GM19099 (cell line): Measurements from ENCODE around the gene ARHGEF6.

Experiments used
- POLR2A ChIP-seq: IDR thresholded peaks from 3 replicates; pipeline ENCODE4 v1.6.1; 2011; ENCODE audit warnings: low read depth; ENCODE audit not compliant: insufficient read length; ENCODE audit errors: extremely low read depth

ARHGEF6 gene

GRCh38 chrX:136731207-136731782 is 49.4 kb downstream of the ARHGEF6 start:
- no peak for TF ChIP-seq POLR2A

- TF ChIP-seq POLR2A = no peak
These were observed 52.3 kb downstream of the ARHGEF6 start for GRCh38 chrX:136728393-136728792.

DNA sequence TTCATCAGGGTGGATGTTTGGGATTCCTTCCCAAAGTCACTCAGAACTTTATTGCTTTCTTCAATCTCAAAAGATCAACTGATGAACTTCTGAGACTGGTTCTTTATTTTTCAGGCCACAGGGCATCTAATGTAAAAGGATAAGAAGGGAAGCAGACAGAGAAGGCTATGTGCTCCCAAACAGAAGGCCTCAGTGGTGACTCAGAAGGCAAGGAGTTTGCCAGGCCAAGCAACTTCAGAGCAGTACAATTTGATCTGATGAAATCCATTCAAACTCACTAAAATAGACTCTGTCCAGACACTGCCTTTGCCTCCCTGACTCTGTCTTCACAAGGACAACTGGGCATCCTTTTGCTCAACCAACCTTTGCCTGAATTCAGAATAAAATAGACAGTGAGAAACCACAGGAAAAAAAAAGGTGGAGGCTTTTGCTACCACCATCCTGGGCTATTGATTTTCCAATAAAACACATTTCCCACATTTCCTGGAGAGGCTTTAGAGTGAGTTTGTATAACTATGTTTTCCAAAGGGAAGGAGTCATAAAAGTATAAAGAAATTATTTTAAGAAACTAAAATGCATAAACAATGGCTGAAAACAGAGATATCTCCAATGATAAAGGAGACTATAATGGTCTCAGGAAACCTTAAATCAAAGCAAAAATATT is 55.2 kb downstream of the ARHGEF6 start:
- no peak for TF ChIP-seq POLR2A

DNA sequence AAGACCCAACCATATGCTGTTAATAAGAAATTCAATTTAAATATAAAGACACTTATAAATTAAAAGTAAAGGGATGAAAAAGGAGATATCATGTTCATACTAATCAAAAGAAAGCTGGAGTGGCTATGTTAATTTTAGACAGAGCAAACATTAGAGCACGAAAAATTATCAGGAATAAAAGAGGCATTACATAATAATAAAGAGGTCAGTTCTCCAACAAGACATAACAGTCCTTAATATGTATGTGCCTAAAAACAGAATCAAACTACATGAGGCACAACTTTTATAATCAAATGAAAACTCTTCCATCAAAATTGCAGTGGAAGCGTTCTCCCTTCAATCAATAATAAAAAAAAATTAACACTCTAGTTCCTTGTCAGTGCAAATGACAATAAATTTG is 62.6 kb downstream of the ARHGEF6 start:
- TF ChIP-seq POLR2A = no peak

DNA sequence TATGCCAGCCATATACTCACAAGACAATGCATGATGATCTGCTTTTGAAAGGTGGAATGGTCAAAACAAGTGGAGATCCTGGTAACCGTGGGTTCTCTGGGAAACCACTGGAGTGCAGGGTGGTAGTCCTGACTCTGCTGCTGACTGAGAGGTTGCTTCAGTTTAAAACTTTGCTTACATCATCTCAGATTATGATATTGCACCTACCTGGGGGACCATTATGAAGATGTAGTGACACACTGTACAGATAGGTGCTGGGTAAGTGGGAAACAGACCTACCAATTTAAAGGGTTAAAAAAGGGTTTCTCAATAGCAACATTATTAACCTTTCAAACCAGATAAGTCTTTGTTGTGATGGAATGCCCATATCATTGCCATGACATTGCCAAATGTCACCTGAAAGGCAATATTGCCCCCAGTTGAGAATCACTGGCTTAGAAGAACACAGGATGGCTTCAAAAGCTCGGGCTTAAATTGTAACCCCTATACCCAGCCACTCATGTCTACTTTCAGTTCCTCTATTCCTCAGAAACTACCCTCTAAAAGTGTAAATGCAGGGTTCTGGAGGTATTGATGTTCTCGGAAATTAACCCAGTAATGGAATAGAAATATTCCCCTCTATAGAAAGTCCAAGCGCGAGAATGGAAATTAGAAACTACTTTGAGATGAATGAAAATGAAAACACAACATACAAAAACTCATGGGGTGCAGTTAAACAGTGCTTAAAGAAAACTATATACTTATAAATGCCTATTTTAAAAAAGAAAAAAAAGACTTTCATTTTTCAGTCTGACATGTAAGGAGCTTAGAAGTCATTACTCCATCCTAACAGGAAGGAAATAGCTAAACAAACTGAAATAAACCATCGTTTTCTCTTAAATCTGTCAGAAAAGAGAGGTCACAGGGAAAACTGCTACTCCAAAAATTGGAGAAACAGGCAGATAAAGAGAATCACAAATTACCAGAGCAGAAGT is 65.8 kb downstream of the ARHGEF6 start:
- no peak for TF ChIP-seq POLR2A

DNA sequence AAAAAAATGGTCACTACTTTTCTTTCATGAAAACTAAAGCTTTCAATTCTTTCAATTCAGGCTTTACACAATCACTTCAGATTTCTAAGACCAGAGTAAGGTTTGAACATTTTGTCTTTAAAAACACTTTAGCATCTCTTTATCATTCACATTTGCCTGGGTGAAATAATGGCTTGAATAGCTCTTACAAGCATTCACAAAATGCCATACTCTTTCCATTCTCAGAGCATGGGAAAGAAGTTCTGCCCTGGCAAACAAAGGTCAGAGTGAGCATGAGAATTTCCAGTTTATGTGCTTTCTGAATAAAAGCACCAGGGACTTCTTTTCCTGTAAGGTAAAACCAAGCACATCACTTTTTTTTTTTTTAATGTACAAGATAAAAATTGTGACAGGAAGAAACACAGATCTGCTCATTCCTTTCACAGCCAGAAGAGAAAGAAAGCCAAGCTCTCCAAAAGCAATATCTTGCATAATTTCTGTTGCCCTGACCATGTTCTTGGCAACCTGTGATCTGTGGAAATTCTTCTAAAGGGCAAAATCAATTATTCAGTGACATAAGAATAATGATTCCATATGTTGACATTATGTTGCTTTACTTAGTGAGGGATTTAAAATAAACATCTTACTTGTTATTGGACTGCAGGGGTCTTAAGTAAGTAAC is 68.0 kb downstream of the ARHGEF6 start:
- TF ChIP-seq POLR2A = no peak

GRCh38 chrX:136711147-136711546 is 69.6 kb downstream of the ARHGEF6 start:
- no peak for TF ChIP-seq POLR2A

- no peak for TF ChIP-seq POLR2A
These were observed 70.3 kb downstream of the ARHGEF6 start for GRCh38 chrX:136710325-136710951.

DNA sequence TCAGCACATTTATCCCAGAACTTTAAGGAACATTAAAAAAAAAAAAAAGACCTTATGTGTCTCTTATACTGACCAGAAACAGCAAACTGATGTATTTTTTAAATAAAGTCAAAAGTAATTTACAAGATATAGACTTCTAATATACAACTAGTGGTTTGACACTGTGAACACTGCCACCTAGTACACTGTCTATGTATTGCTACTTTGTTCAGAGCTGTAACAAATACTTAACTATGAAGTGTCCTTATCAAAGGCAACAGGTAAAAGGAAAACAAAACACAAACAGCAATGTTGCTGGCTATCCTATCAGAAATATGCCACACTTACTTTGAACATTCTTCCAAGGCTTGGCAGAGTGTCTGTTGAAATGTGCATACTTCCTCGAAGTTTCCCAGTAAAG is 72.4 kb downstream of the ARHGEF6 start:
- TF ChIP-seq POLR2A = no peak

DNA sequence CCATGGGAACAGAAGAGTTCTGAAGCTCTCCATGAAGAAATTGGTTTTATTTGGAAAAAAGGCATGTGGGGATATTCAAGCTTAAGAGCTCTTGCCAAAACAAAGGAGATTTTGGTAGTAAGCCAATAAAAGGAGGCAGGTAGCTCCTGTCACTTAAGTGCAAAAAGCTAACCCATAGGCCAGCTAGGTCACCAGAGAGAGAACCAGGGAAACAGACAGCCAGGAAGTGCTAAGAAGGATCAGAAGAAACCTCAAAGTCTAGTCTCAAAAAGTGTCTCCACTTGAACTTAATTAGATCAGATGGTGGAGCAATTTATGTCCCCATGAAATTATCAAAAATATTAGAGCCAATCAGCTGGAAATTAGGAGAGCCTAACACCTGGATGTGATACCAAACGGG is 83.6 kb downstream of the ARHGEF6 start:
- no peak for TF ChIP-seq POLR2A

DNA sequence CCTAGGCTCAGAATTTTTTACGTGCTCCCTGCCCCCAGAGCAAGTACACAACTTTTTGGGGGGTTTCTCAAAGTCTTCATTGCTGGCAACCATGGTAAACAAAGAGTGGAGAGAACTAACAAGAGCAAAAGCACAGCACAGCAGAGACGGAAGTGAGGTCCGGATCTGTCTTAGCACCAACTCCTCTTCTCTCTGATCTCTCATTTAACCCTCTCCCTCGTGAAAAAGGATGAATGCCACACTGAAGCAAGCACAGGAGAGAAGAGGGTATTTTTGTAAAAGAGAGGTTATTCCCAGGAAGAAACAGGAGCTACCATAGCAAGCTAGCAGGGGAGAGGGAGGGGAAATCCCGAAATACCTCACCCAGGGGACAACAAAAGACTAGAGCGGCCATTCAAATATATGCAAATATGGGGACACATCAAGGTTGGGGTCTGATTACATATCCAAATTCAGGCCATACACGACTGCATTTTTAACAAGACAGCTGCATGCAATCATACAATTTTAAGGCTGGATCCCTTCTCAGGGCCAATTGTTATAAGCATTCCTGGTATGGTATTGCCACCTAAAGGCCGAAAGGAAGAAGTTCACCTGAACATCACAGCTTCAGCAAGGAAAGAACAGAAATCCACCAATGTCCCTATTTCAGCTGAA is 86.2 kb downstream of the ARHGEF6 start:
- TF ChIP-seq POLR2A = no peak

- no peak for TF ChIP-seq POLR2A
These were observed 88.5 kb downstream of the ARHGEF6 start for GRCh38 chrX:136692271-136692670.

DNA sequence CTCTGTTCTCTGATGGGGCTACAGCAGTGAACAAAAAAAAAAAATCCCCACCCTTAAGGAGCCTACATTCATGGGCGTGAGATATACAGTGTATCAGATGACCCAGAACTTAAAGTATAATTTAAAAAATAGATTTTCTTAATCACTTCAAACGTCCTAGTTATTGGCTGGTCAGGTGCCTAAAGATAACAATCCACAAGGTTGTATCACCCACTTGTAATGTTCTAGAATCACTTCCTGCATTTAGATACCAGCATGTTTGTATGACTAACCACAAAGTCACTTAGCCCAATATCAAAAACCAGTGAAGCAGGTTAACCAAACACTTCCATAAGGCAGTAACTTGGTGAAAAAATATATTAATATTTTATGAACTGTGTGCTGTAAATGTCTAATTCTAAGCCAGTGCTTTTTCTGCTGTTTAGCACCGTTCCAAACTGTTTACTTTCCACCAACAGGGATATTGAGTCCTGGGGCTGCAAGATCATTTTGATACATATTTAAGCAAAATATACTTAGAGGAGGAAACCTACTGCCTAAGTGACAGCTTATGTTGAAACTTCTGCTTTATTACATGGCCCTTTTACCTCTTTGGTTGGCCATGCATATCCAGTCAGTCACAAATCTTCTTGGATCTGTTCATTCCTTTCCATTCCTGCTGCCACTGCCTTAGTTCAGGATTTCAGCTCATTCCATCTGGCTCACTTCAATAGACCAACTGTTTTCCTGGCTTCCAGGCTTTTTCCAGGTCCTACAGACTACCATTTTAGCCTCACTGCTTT is 89.5 kb downstream of the ARHGEF6 start:
- TF ChIP-seq POLR2A = no peak

GRCh38 chrX:136689436-136689835 is 91.3 kb downstream of the ARHGEF6 start:
- TF ChIP-seq POLR2A = no peak

DNA sequence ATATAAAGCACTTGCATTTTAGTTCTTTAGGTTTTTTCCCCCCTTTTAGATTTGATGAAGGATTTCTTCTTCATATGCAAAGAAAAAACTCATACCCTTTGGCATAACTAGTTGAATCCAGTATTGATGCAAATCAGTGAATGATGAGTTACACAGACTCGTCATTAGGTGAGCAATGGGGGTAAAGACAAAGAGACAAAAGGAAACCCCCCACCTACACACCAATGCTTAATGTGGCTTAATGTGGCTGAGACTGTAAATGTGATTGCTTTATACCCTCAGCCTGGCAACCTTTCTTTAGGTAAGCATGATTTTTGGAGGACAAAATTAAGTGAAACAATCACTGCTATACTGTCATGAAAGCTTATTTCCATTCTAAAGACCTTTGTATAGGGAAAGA is 93.3 kb downstream of the ARHGEF6 start:
- TF ChIP-seq POLR2A = no peak
